DND-41 (cell line): ENCODE measurements around the gene OCA2.

ENCODE experiments used
- EZH2 ChIP-seq: IDR thresholded peaks from 3 replicates; pipeline ENCODE4 v1.6.1; 2012; ENCODE audit warnings: borderline replicate concordance, low read depth, mild to moderate bottlenecking, moderate library complexity, low read length, inconsistent platforms; ENCODE audit not compliant: severe bottlenecking
- TF ChIP-seq, protein P1 (sequence below): IDR thresholded peaks from 2 replicates; pipeline ENCODE4 v1.5.1; 2012; ENCODE audit warnings: borderline replicate concordance, low read length, moderate library complexity, mild to moderate bottlenecking; ENCODE audit not compliant: poor library complexity, severe bottlenecking; ENCODE audit errors: extremely low read depth

DNA sequence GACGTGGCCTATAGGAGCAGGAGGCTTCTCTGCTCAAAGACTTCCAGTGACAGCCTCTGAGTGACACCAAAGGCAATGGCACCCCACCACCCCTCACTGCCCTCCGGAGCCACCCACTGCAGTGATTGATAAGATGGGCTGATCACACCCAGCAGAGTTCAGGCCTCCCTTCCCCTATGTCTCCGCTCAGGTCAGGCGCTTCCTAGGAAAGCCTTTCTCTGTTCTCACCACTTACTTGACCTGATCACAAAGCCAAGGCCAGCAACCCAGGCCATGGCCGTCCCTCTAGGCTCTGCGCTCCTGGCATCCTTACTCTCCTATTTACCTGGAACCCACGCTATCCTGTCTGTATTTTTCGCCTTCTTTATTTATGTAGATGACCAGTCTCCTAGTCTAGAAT lies 282.3 kb downstream of the OCA2 start:
- TF ChIP-seq, protein P1, sequence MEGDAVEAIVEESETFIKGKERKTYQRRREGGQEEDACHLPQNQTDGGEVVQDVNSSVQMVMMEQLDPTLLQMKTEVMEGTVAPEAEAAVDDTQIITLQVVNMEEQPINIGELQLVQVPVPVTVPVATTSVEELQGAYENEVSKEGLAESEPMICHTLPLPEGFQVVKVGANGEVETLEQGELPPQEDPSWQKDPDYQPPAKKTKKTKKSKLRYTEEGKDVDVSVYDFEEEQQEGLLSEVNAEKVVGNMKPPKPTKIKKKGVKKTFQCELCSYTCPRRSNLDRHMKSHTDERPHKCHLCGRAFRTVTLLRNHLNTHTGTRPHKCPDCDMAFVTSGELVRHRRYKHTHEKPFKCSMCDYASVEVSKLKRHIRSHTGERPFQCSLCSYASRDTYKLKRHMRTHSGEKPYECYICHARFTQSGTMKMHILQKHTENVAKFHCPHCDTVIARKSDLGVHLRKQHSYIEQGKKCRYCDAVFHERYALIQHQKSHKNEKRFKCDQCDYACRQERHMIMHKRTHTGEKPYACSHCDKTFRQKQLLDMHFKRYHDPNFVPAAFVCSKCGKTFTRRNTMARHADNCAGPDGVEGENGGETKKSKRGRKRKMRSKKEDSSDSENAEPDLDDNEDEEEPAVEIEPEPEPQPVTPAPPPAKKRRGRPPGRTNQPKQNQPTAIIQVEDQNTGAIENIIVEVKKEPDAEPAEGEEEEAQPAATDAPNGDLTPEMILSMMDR, result no peak
- TF ChIP-seq EZH2, result no peak
